Activated naive CD8-positive, alpha-beta T cell treated with anti-CD3 and anti-CD28 coated beads for 36 hours (primary cell): ENCODE data around the gene OSBPL3. TPM values are rescaled to one million over a fixed set of nuclear protein-coding genes. Genes with fewer than 3 reads are reported as not detected.
"Not testable (repeated sequence)": the region's sequence is repeated elsewhere in the genome, so short reads cannot be mapped to it uniquely, and the experiment has no call there.

ENCODE experiments used
- DNase-seq: peaks from one replicate; pipeline ENCODE4 v3.0.0; 2021
- H3K27ac Mint-ChIP-seq: one replicate; pipeline ENCODE4 v1.8.0; 2022; ENCODE audit warnings: mild to moderate bottlenecking, moderate library complexity, mixed read lengths
- H3K27me3 Mint-ChIP-seq: one replicate; pipeline ENCODE4 v1.8.0; 2022; ENCODE audit warnings: mild to moderate bottlenecking, mixed read lengths
- H3K36me3 Mint-ChIP-seq: one replicate; pipeline ENCODE4 v1.8.0; 2021; ENCODE audit warnings: mild to moderate bottlenecking, mixed read lengths
- H3K4me1 Mint-ChIP-seq: one replicate; pipeline ENCODE4 v1.8.0; 2021; ENCODE audit warnings: mixed read lengths
- H3K4me3 Mint-ChIP-seq: one replicate; pipeline ENCODE4 v1.8.0; 2022; ENCODE audit warnings: mild to moderate bottlenecking, moderate library complexity, mixed read lengths
- H3K9me3 Mint-ChIP-seq: one replicate; pipeline ENCODE4 v1.8.0; 2022; ENCODE audit warnings: mixed read lengths
- total RNA-seq, 2 experiments: library from RNA; stranded (reverse); gene quantifications; one replicate each; pipeline ENCODE4 v1.2.3, GENCODE V29; 2021

Gene OSBPL3
- total RNA-seq, 2 experiments from 2014 or later: 40.8 to 44.1 TPM

- Mint-ChIP-seq H3K27ac (no peak overlapping the region), H3K4me3 (no peak overlapping the region), H3K27me3 (no peaks in the 10 kb centered on the region), H3K4me1 (peaks cover 8% of the 10 kb centered on the region), H3K9me3 (no peaks in the 10 kb centered on the region), H3K36me3 (peaks cover 48% of the 10 kb centered on the region)
- no peak for DNase-seq
Observed at GRCh38 chr7:24798261-24798660, 181.7 kb downstream of the OSBPL3 start.

- Mint-ChIP-seq H3K36me3 (peaks cover 42% of the 10 kb centered on the region), H3K4me1 (peaks cover 14% of the 10 kb centered on the region), H3K27ac (no peak overlapping the region), H3K4me3 (no peak overlapping the region), H3K27me3 (no peaks in the 10 kb centered on the region), H3K9me3 (no peaks in the 10 kb centered on the region)
- no peak for DNase-seq
Observed at GRCh38 chr7:24797270-24797669, 182.7 kb downstream of the OSBPL3 start.

GRCh38 chr7:24795407-24795767 is 184.6 kb downstream of the OSBPL3 start:
- no peak for DNase-seq
- no peak overlapping the region for H3K4me3 Mint-ChIP-seq
- H3K27me3 Mint-ChIP-seq: no peaks in the 10 kb centered on the region
- H3K36me3 Mint-ChIP-seq: peaks cover 30% of the 10 kb centered on the region
- peaks cover 14% of the 10 kb centered on the region for H3K4me1 Mint-ChIP-seq
- no peak overlapping the region for H3K27ac Mint-ChIP-seq
- H3K9me3 Mint-ChIP-seq: no peaks in the 10 kb centered on the region

- H3K27ac Mint-ChIP-seq: not testable (repeated sequence)
Observed at GRCh38 chr7:24794751-24795406, 185.1 kb downstream of the OSBPL3 start.

GRCh38 chr7:24793982-24794648 is 185.9 kb downstream of the OSBPL3 start:
- Mint-ChIP-seq H3K36me3 (peaks cover 32% of the 10 kb centered on the region), H3K27me3 (no peaks in the 10 kb centered on the region), H3K9me3 (peaks cover 1% of the 10 kb centered on the region), H3K4me1 (peaks cover 14% of the 10 kb centered on the region), H3K4me3 (no peak overlapping the region), H3K27ac (no peak overlapping the region)
- DNase-seq: no peak

More at GRCh38 chr7:24794751-24795406, 185.1 kb downstream of the OSBPL3 start:
- not testable (repeated sequence) for H3K9me3 Mint-ChIP-seq, H3K27me3 Mint-ChIP-seq, H3K4me3 Mint-ChIP-seq, DNase-seq
- peaks cover 30% of the 10 kb centered on the region for H3K36me3 Mint-ChIP-seq
- peaks cover 14% of the 10 kb centered on the region for H3K4me1 Mint-ChIP-seq

- Mint-ChIP-seq H3K36me3 (peaks cover 12% of the 10 kb centered on the region), H3K4me1 (peaks cover 8% of the 10 kb centered on the region), H3K27me3 (no peaks in the 10 kb centered on the region), H3K27ac (no peak overlapping the region), H3K4me3 (no peak overlapping the region), H3K9me3 (peaks cover 4% of the 10 kb centered on the region)
- no peak for DNase-seq
Observed at GRCh38 chr7:24788961-24789576, 190.9 kb downstream of the OSBPL3 start.

GRCh38 chr7:24788075-24788474 is 191.9 kb downstream of the OSBPL3 start:
- peaks cover 6% of the 10 kb centered on the region for H3K4me1 Mint-ChIP-seq
- H3K27ac Mint-ChIP-seq: no peak overlapping the region
- no peak for DNase-seq

GRCh38 chr7:24786941-24787340 is 193.0 kb downstream of the OSBPL3 start:
- H3K4me3 Mint-ChIP-seq: no peak overlapping the region
- H3K4me1 Mint-ChIP-seq: no peaks in the 10 kb centered on the region
- H3K36me3 Mint-ChIP-seq: peaks cover 15% of the 10 kb centered on the region
- no peak for DNase-seq
- H3K27ac Mint-ChIP-seq: no peak overlapping the region
- peaks cover 11% of the 10 kb centered on the region for H3K9me3 Mint-ChIP-seq
- no peaks in the 10 kb centered on the region for H3K27me3 Mint-ChIP-seq

More at GRCh38 chr7:24788075-24788474, 191.9 kb downstream of the OSBPL3 start:
- no peaks in the 10 kb centered on the region for H3K27me3 Mint-ChIP-seq
- peaks cover 11% of the 10 kb centered on the region for H3K9me3 Mint-ChIP-seq
- H3K36me3 Mint-ChIP-seq: peaks cover 18% of the 10 kb centered on the region
- H3K4me3 Mint-ChIP-seq: no peak overlapping the region

- no peak overlapping the region for H3K4me3 Mint-ChIP-seq
- no peaks in the 10 kb centered on the region for H3K27me3 Mint-ChIP-seq
- H3K27ac Mint-ChIP-seq: no peak overlapping the region
- DNase-seq: no peak
- H3K36me3 Mint-ChIP-seq: peaks cover 12% of the 10 kb centered on the region
- H3K4me1 Mint-ChIP-seq: no peaks in the 10 kb centered on the region
- peaks cover 11% of the 10 kb centered on the region for H3K9me3 Mint-ChIP-seq
Observed at GRCh38 chr7:24786306-24786705, 193.7 kb downstream of the OSBPL3 start.

- no peaks in the 10 kb centered on the region for H3K27me3 Mint-ChIP-seq
- H3K27ac Mint-ChIP-seq: no peak overlapping the region
- no peak overlapping the region for H3K4me3 Mint-ChIP-seq
- H3K36me3 Mint-ChIP-seq: peaks cover 9% of the 10 kb centered on the region
- DNase-seq: no peak
- no peaks in the 10 kb centered on the region for H3K4me1 Mint-ChIP-seq
- H3K9me3 Mint-ChIP-seq: peaks cover 11% of the 10 kb centered on the region
Observed at GRCh38 chr7:24784277-24784676, 195.7 kb downstream of the OSBPL3 start.

- Mint-ChIP-seq H3K27ac (no peak overlapping the region), H3K27me3 (no peaks in the 10 kb centered on the region), H3K36me3 (peaks cover 7% of the 10 kb centered on the region), H3K4me3 (no peak overlapping the region), H3K4me1 (no peaks in the 10 kb centered on the region), H3K9me3 (peaks cover 10% of the 10 kb centered on the region)
- DNase-seq: no peak
Observed at GRCh38 chr7:24783698-24784097, 196.3 kb downstream of the OSBPL3 start.

GRCh38 chr7:24781106-24781505 is 198.9 kb downstream of the OSBPL3 start:
- peaks cover 7% of the 10 kb centered on the region for H3K36me3 Mint-ChIP-seq
- peaks cover 10% of the 10 kb centered on the region for H3K9me3 Mint-ChIP-seq
- no peaks in the 10 kb centered on the region for H3K27me3 Mint-ChIP-seq
- no peak for DNase-seq
- no peak overlapping the region for H3K4me3 Mint-ChIP-seq
- no peaks in the 10 kb centered on the region for H3K4me1 Mint-ChIP-seq
- H3K27ac Mint-ChIP-seq: no peak overlapping the region

GRCh38 chr7:24779283-24779655 is 200.7 kb downstream of the OSBPL3 start:
- no peaks in the 10 kb centered on the region for H3K27me3 Mint-ChIP-seq
- peaks cover 7% of the 10 kb centered on the region for H3K36me3 Mint-ChIP-seq
- no peak overlapping the region for H3K4me3 Mint-ChIP-seq
- H3K27ac Mint-ChIP-seq: no peak overlapping the region
- no peak for DNase-seq
- H3K9me3 Mint-ChIP-seq: peaks cover 7% of the 10 kb centered on the region
- peaks cover 2% of the 10 kb centered on the region for H3K4me1 Mint-ChIP-seq

GRCh38 chr7:24778543-24779282 is 201.3 kb downstream of the OSBPL3 start:
- Mint-ChIP-seq H3K27me3 (no peaks in the 10 kb centered on the region), H3K4me3 (no peak overlapping the region), H3K27ac (no peak overlapping the region), H3K36me3 (peaks cover 4% of the 10 kb centered on the region), H3K9me3 (peaks cover 4% of the 10 kb centered on the region), H3K4me1 (peaks cover 5% of the 10 kb centered on the region)
- DNase-seq: no peak

- no peak for DNase-seq
- Mint-ChIP-seq H3K27ac (no peak overlapping the region), H3K9me3 (no peaks in the 10 kb centered on the region), H3K4me3 (no peak overlapping the region), H3K4me1 (peaks cover 9% of the 10 kb centered on the region), H3K27me3 (no peaks in the 10 kb centered on the region), H3K36me3 (no peaks in the 10 kb centered on the region)
Observed at GRCh38 chr7:24777806-24778205, 202.2 kb downstream of the OSBPL3 start.
